ENCODE results near the gene EDA.

- no peak for TF ChIP-seq CTCF (IDR thresholded peaks at IDR 0.05; ENCODE audit: low read length)
- no peak for TF ChIP-seq EZH2phosphoT487 (IDR thresholded peaks at IDR 0.05; ENCODE audit: low read length)
These were observed 102.2 kb downstream of the EDA start for GRCh38 chrX:69718102-69718501.
